ENCODE data around the gene USP48. TPM values are rescaled to one million over a fixed set of nuclear protein-coding genes. Genes with fewer than 3 reads are reported as not detected.

The USP48 gene
- total and polyA plus RNA-seq, 2 of the 13 experiments (the other 11 are each of a cell fraction or from before 2014, with no cell fraction given) = 30.4 to 30.7 TPM

DNA sequence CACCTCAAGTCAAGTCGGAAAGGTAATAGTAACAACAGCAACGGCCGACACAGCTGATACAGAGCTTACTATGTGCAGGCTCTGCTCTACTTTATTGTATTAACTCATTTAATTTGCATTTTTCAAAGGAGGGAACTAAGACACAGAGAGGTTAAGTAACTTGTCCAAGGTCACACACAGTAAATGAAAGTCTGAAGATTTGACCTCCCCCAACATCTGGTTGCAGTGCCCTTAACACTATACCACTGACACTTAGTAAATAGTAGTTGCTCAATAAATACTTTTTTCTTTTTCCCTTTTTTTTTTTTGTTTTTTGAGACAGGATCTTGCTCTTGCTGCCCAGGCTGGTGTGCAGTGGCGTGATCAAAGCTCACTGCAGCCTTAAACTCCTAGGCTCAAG lies 153.0 kb downstream of the USP48 start:
- H3K4me3 ChIP-seq (replicated peaks in 1 of 3; ENCODE audit: insufficient read depth in 1 of 3, low read depth in 2 of 3, low read length in 3 of 3) = no peak overlapping the region
- in situ Hi-C loops (cut with HindIII; ENCODE audit: extremely low pct_ligation_motif_present, low pct_unique_long_range_greater_than_20kb) = no loop called here
- H3K27ac ChIP-seq (ENCODE audit: extremely low read length, insufficient read depth, low read length) = no peak overlapping the region
- H3K36me3 ChIP-seq (replicated peaks in 1 of 2; ENCODE audit: control insufficient read depth in 1 of 2, insufficient read depth in 2 of 2, low read length in 2 of 2) = peaks cover 6 to 12% of the 10 kb centered on the region in 2 experiments
- no peak overlapping the region for H3K4me2 ChIP-seq (ENCODE audit: low read depth, low read length)
- 95% methylated on average over 4 of the region's 4 CpGs for WGBS (ENCODE audit: low lambda C conversion rate)
- no TSS peak for BruUV-seq (replicated peaks)
- peaks cover 37% of the 10 kb centered on the region for H3K4me1 ChIP-seq (ENCODE audit: insufficient read depth, low read length)
- H3K9ac ChIP-seq (ENCODE audit: insufficient read depth, low read depth, low read length) = no peak overlapping the region
- H2AFZ ChIP-seq (ENCODE audit: low read length) = no peak overlapping the region
- no peak for ATAC-seq
- intact Hi-C loops (cut with micrococcal nuclease; ENCODE audit: unreplicated experiment) = no loop called here
- no peaks in the 10 kb centered on the region for H3K27me3 ChIP-seq (ENCODE audit: control insufficient read depth in 1 of 2, insufficient read depth in 2 of 2, low read length in 2 of 2)
- FAIRE-seq = no peak
- TF ChIP-seq ZC3H13 (CRISPR knock-in tag; IDR thresholded peaks at IDR 0.05) = no peak
- no peak for TF ChIP-seq NFYB (CRISPR knock-in tag; IDR thresholded peaks at IDR 0.05)
- no peak for TF ChIP-seq HDAC1 (CRISPR knock-in tag; IDR thresholded peaks at IDR 0.05)
- no peak for TF ChIP-seq MTF2 (CRISPR knock-in tag; IDR thresholded peaks at IDR 0.05; ENCODE audit: borderline replicate concordance)
- TF ChIP-seq ARID2 (CRISPR knock-in tag; IDR thresholded peaks at IDR 0.05; ENCODE audit: borderline replicate concordance) = no peak
- TF ChIP-seq, protein P1, sequence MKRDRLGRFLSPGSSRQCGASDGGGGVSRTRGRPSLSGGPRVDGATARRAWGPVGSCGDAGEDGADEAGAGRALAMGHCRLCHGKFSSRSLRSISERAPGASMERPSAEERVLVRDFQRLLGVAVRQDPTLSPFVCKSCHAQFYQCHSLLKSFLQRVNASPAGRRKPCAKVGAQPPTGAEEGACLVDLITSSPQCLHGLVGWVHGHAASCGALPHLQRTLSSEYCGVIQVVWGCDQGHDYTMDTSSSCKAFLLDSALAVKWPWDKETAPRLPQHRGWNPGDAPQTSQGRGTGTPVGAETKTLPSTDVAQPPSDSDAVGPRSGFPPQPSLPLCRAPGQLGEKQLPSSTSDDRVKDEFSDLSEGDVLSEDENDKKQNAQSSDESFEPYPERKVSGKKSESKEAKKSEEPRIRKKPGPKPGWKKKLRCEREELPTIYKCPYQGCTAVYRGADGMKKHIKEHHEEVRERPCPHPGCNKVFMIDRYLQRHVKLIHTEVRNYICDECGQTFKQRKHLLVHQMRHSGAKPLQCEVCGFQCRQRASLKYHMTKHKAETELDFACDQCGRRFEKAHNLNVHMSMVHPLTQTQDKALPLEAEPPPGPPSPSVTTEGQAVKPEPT (CRISPR knock-in tag; IDR thresholded peaks at IDR 0.05; ENCODE audit: low read depth) = no peak
- TF ChIP-seq, protein P2, sequence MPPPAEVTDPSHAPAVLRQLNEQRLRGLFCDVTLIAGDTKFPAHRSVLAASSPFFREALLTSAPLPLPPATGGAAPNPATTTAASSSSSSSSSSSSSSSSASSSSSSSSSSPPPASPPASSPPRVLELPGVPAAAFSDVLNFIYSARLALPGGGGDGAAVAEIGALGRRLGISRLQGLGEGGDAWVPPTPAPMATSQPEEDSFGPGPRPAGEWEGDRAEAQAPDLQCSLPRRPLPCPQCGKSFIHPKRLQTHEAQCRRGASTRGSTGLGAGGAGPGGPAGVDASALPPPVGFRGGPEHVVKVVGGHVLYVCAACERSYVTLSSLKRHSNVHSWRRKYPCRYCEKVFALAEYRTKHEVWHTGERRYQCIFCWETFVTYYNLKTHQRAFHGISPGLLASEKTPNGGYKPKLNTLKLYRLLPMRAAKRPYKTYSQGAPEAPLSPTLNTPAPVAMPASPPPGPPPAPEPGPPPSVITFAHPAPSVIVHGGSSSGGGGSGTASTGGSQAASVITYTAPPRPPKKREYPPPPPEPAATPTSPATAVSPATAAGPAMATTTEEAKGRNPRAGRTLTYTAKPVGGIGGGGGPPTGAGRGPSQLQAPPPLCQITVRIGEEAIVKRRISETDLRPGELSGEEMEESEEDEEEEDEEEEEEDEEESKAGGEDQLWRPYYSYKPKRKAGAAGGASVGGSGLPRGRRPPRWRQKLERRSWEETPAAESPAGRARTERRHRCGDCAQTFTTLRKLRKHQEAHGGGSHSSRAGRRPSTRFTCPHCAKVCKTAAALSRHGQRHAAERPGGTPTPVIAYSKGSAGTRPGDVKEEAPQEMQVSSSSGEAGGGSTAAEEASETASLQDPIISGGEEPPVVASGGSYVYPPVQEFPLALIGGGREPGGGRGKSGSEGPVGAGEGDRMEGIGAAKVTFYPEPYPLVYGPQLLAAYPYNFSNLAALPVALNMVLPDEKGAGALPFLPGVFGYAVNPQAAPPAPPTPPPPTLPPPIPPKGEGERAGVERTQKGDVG (CRISPR knock-in tag; IDR thresholded peaks at IDR 0.05; ENCODE audit: borderline replicate concordance) = no peak
- no peak for TF ChIP-seq SAFB2 (CRISPR knock-in tag; IDR thresholded peaks at IDR 0.05; ENCODE audit: borderline replicate concordance, low read depth)
- TF ChIP-seq, protein P3, sequence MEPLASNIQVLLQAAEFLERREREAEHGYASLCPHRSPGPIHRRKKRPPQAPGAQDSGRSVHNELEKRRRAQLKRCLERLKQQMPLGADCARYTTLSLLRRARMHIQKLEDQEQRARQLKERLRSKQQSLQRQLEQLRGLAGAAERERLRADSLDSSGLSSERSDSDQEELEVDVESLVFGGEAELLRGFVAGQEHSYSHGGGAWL (CRISPR knock-in tag; IDR thresholded peaks at IDR 0.05) = no peak
- TF ChIP-seq, protein P4, sequence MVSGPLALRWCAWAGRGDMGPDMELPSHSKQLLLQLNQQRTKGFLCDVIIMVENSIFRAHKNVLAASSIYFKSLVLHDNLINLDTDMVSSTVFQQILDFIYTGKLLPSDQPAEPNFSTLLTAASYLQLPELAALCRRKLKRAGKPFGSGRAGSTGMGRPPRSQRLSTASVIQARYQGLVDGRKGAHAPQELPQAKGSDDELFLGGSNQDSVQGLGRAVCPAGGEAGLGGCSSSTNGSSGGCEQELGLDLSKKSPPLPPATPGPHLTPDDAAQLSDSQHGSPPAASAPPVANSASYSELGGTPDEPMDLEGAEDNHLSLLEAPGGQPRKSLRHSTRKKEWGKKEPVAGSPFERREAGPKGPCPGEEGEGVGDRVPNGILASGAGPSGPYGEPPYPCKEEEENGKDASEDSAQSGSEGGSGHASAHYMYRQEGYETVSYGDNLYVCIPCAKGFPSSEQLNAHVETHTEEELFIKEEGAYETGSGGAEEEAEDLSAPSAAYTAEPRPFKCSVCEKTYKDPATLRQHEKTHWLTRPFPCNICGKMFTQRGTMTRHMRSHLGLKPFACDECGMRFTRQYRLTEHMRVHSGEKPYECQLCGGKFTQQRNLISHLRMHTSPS (CRISPR knock-in tag; IDR thresholded peaks at IDR 0.05; ENCODE audit: low read depth) = no peak
- no peak for TF ChIP-seq KDM5B (CRISPR knock-in tag; IDR thresholded peaks at IDR 0.05; ENCODE audit: borderline replicate concordance)
- TF ChIP-seq NFE2L1 (CRISPR knock-in tag; IDR thresholded peaks at IDR 0.05; ENCODE audit: borderline replicate concordance) = no peak
- ChIA-PET POLR2A (no interaction called here), CTCF (ENCODE audit: low intra/inter-chr PET ratio, low total read pairs) (no interaction called here)
- H3K9me3 ChIP-seq (ENCODE audit: low read length) = no peaks in the 10 kb centered on the region
- H3K79me2 ChIP-seq (ENCODE audit: insufficient read depth, low read length) = no peaks in the 10 kb centered on the region
- no peak for DNase-seq (ENCODE audit: low spot score)
- H4K20me1 ChIP-seq (ENCODE audit: insufficient read depth, low read length) = no peaks in the 10 kb centered on the region
